Right forelimb (tissue), 1 donor: Measurements from ENCODE around the gene OTUB1.

Source experiments
- DNase-seq: peaks from one replicate; pipeline ENCODE4 v3.0.0-alpha.2; 2018

Gene OTUB1

GRCh38 chr11:64007629-64008282, 21.5 kb downstream of the OTUB1 start:
- DNase-seq = peak; percentile 75

DNA sequence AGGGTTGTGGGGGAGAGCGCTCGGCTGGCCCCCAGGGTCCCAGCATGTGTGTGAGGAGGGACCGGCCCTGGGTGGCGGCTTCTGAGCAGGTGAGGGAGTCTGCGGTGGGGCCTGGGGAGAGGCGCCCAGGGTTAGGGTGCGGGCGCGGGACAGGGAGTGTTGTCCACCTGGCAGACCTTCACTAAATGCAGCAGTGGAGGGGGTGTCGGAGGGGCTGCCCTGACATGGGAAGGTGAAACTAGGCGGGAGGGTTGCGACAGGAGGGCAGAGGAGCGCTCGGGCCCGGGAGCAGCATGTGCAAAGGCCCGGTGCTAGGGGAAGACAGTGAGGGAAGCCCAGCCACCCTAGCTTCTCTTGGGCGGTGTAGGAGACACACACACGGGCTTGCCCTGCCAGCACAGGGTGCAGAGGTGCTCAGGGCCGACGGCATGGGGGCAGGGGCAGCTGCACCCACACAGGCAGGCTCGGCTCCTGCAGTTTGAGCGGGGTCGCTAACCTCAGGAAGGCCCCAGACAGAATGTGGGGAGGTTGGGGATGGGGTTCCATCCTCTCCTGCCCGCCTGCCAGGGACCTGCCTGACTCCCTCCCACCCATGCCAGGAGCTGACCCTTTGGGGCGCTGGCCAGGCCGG, 22.2 kb downstream of the OTUB1 start:
- no peak for DNase-seq

DNA sequence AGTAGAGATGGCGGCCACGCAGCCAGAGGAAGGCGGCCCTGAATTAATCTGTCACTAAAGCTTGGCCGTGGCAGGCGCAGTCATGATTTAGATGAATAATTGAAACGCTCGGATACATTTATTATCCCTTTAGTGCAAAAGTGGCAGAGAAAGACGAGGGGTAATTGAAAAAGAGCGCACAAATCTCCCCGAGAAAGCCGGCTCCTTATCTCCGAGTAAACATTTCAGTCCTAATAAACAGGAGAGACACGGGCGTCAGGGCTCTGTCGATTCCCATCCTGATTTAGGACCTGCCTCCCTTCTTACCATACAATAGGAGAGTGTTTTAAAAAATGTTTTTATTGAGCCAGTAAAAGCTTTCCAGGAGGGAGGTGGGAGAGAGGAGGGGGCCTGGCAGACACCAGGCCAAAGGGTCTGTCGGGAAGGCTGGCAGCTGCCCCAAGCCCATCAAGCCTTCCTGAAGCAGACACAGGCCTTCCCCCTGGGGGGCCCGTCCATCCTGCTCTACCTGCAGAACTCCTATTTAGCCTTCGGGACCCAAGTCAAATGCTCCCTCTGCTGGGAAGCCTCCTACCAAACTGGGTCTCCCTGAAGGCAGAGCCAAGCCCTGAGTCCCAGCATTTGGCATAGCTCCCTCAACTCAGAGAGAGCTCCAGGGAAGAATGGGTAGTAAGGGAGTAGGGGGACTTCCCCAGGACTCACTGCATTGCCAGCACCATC, 22.8 kb downstream of the OTUB1 start:
- no peak for DNase-seq

- no peak for DNase-seq
Observed at GRCh38 chr11:64009710-64010109, 23.5 kb downstream of the OTUB1 start.

GRCh38 chr11:64010783-64011182, 24.5 kb downstream of the OTUB1 start:
- DNase-seq = no peak

DNA sequence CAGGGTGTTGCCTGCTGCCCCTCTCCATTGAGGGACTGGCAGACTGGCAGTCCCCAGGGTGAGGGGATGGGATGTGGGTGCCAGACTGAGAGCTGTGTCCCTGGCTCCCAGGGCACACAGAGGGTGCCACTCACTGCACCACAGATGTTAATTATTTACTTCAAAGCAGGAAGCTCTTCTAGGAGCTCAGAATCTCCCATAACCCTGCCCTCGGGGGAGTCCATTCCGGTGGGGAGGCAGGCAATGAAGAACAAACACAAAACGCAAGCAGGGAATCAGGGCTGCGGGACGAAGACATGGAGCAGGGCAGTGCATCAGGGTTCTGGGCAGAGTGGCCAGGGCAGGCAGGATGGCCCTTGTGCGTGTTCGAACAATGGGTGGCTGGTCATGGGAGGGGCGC, 25.1 kb downstream of the OTUB1 start:
- DNase-seq = no peak

DNA sequence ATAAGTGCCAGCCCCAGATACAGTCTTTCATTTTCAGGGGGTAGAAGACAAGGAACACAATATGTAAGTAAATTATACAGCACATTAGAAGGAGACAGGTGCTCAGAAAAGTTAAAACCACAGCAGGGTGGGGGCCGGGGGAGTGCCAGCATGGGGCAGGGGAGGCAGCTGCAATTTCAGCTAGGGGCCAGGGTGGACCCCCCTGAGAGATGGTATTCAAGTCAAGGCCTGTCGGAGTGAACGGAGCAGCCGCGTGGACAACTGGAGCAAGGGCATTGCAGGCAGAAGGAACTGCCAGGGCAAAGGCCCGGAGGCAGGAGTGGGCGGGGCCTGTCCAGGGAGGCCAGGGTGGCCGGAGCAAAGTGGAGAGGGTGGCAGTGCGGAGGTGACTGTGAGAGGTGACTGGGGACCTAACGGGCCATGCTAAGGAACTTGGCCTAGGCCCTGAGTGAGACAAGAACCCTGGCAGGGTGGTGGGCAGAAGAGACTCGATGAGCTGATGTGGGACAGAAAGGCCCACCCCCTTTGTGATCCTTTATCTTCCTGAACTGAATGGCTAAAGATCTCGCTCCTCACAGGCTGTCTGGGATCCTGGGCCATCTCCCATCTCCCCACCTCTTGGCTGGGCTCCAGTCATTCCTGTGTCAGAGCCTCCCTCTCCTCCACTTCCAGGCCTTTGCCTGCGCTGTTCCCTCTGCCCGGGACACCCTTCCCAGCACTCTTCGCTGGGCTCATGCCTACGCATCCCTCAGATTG, 27.1 kb downstream of the OTUB1 start:
- DNase-seq = no peak

- DNase-seq = no peak
Observed at GRCh38 chr11:64014356-64014755, 28.1 kb downstream of the OTUB1 start.

GRCh38 chr11:64015510-64015909, 29.3 kb downstream of the OTUB1 start:
- DNase-seq = no peak

DNA sequence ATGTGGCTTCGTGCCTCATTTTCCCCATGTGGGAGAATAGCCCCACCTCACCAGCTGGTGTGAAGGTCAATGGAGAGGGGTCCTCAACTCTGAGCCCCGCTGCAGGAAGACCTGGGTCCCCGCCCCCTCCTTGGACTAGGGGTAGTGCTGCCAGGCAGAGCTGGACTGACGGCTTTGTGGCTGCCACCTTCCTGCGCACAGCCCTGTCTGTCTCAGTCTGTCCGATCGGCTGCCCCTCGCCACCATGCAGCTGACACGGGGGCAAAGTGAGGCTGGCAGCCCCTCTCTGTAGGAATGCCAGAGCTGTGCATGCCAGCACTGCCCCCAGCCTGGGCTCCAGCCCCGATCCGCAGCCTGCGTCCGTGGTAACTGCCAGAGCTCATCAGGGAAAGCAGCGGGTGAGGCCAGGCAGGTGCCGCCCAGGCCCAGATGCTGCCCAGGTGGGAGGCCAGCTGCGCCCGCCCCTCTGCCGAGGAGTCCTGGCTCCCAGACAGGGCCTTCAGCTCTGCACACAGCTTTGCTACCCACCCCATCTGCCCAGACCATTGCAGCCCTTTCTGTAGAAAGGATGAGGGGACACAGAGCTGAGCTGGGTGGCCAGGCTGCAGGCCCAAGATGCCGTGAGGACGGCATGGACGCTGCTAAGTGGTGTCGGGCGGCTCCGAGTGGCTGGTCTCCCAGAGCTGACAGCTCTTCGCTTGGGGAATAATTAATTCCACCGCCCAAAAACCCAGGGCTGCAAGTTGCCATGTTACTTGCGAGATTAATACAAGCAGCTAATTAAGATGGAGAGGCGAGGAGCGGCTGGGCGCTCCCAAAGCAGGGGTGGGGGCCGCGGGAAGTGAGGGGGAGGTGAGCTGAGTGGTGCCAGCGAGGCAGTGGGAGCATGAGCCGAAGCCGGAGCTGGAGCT, 30.0 kb downstream of the OTUB1 start:
- DNase-seq = no peak

DNA sequence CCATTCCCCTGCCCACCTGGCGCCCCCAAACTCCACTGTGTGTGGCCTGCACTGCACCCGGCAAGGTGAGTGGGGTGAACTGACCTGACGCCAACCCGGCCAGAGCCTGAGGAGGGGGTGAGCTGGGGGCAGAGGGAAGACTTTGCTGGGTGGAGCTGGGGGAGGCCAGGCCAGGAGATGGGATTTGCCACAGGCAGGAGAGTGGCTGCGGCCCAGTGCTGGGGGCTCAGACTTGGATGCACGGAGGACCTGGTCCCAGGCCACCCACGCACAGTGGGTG, 31.6 kb downstream of the OTUB1 start:
- DNase-seq = no peak

GRCh38 chr11:64018310-64018709, 32.1 kb downstream of the OTUB1 start:
- no peak for DNase-seq

GRCh38 chr11:64019106-64020037, 33.1 kb downstream of the OTUB1 start:
- DNase-seq = no peak

- DNase-seq = no peak
Observed at GRCh38 chr11:64020976-64021756, 34.9 kb downstream of the OTUB1 start.

GRCh38 chr11:64021757-64022093, 35.5 kb downstream of the OTUB1 start:
- no peak for DNase-seq

DNA sequence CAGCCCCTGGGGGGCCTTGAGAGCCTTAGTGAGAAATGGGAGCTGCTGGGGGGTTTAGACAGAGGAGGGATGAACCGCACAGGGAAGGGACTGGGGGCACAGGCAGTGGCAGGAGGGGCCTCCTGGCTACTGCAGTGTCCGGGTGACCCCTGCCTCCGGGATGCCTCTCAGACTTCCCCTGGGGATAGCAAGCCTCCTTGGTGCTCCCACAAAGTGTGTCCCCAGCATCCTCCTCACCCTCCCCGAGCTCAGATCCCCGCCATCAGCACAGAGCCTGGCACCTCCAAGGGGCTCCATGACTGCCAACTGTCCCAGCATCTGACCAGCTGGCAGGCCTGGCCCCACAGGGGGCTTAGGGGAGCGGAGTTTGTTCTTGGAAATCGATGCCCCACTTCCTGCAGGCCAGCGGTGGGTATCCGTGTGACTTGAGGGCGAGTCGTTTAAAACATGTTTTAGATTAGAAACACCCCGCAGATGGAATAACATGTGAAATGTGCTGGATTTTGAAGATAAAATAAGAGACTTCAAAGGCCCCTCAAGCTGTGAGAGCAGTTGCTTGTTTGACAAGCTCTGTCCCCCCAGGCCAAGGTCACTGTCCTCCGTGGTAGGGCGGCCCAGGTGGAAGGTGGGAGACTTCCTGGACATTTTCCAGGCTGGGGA, 36.0 kb downstream of the OTUB1 start:
- DNase-seq = no peak

DNA sequence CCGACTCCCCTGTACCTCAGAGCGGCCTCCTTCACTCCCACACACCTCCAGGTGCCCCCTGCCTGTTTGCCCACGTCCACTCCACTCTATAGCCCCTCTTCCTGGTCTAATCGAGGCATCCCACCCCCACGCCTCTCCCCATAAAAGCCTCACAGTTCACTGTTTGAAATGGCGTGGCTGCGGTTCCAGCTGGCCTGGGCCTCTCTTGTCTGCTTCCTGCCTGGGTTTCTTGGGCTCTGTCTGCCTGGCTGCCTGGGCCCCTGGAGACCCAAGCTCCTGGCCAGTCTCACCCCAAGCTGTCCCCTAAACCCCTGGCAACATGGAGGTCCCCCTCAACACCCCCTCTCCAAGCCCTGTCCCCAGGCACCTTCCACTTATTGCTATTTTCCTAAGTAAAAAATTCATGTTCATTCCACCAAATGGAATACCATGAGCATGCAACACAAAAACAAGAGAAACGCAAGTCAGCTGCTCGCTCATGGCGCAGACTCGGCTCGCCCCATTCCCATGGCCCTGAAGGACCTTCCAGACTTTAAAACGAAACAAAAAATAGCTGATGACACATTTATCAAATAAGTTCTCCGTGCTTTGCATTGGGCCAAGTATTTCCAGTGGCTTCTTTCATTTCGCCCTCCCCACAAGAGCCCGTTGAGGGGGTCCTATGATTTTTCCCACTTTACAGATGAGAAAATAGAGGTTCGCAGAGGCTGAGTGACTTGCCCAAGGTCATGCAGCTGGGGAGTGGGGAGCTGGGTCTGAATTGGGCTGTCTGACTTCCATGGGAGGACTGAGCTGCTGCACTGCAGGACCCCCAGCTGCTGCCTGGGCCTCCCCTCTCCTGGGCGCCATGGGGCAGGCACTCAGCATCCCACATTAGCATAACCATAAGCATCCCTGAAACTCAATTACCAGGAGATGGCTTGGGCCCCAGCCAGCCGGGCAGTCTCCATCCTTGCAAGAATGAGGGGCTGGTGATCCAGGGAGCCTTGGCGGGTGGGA, 37.8 kb downstream of the OTUB1 start:
- DNase-seq = no peak

- DNase-seq = no peak
Observed at GRCh38 chr11:64025205-64025604, 39.0 kb downstream of the OTUB1 start.
